ENCODE results near the gene RHOT1. TPM values are rescaled to one million over a fixed set of nuclear protein-coding genes. Genes with fewer than 3 reads are reported as not detected.
A peak's percentile ranks its signal among the peaks of the same experiment; 100 is the strongest.

RHOT1 gene
- total RNA-seq, 1 experiment from 2014 or later: 23.0 TPM

GRCh38 chr17:32253117-32253611 lies 110.9 kb downstream of the RHOT1 start:
- Mint-ChIP-seq H3K4me1 (ENCODE audit: low read depth, unreplicated experiment) (no peaks in the 10 kb centered on the region), H3K9me3 (ENCODE audit: low read depth, unreplicated experiment) (no peaks in the 10 kb centered on the region), H3K27ac (ENCODE audit: unreplicated experiment) (no peak overlapping the region), H3K27me3 (ENCODE audit: unreplicated experiment) (peaks cover 40% of the 10 kb centered on the region), H3K4me3 (ENCODE audit: low read depth, unreplicated experiment) (no peak overlapping the region), H3K36me3 (ENCODE audit: insufficient read depth, unreplicated experiment) (no peaks in the 10 kb centered on the region)
- peak; percentile 79 for DNase-seq
- intact Hi-C loops (cut with micrococcal nuclease; ENCODE audit: unreplicated experiment): loop anchor here (1.0 to 5.0 kb wide), 2 partner anchors 66 to 504 kb away; no protein-coding TSS in a partner anchor
- CTCF ChIA-PET: interaction anchor here (0.5 to 1.3 kb wide), 6 partner anchors 17 to 644 kb away, joined by 3 to 6 read pairs (median 4); no protein-coding TSS in a partner anchor
- BruUV-seq (replicated peaks): no TSS peak
- peak; percentile 89 for TF ChIP-seq CTCF (IDR thresholded peaks at IDR 0.05; ENCODE audit: unreplicated experiment)

- TF ChIP-seq CTCF (IDR thresholded peaks at IDR 0.05; ENCODE audit: unreplicated experiment): no peak
- H3K27me3 Mint-ChIP-seq (ENCODE audit: unreplicated experiment): peaks cover 57% of the 10 kb centered on the region
- CTCF ChIA-PET: no interaction called here
- H3K4me3 Mint-ChIP-seq (ENCODE audit: low read depth, unreplicated experiment): no peak overlapping the region
- intact Hi-C loops (cut with micrococcal nuclease; ENCODE audit: unreplicated experiment): no loop called here
- BruUV-seq (replicated peaks): no TSS peak
- no peak overlapping the region for H3K27ac Mint-ChIP-seq (ENCODE audit: unreplicated experiment)
- no peaks in the 10 kb centered on the region for H3K9me3 Mint-ChIP-seq (ENCODE audit: low read depth, unreplicated experiment)
- H3K4me1 Mint-ChIP-seq (ENCODE audit: low read depth, unreplicated experiment): peaks cover 4% of the 10 kb centered on the region
- DNase-seq: no peak
- no peaks in the 10 kb centered on the region for H3K36me3 Mint-ChIP-seq (ENCODE audit: insufficient read depth, unreplicated experiment)
Measured at GRCh38 chr17:32256012-32256700, 113.9 kb downstream of the RHOT1 start.

- CTCF ChIA-PET: no interaction called here
- H3K4me1 Mint-ChIP-seq (ENCODE audit: low read depth, unreplicated experiment): peaks cover 9% of the 10 kb centered on the region
- DNase-seq: no peak
- intact Hi-C loops (cut with micrococcal nuclease; ENCODE audit: unreplicated experiment): no loop called here
- H3K4me3 Mint-ChIP-seq (ENCODE audit: low read depth, unreplicated experiment): no peak overlapping the region
- no peak overlapping the region for H3K27ac Mint-ChIP-seq (ENCODE audit: unreplicated experiment)
- no TSS peak for BruUV-seq (replicated peaks)
- no peaks in the 10 kb centered on the region for H3K9me3 Mint-ChIP-seq (ENCODE audit: low read depth, unreplicated experiment)
- peaks cover 62% of the 10 kb centered on the region for H3K27me3 Mint-ChIP-seq (ENCODE audit: unreplicated experiment)
- H3K36me3 Mint-ChIP-seq (ENCODE audit: insufficient read depth, unreplicated experiment): no peaks in the 10 kb centered on the region
- no peak for TF ChIP-seq CTCF (IDR thresholded peaks at IDR 0.05; ENCODE audit: unreplicated experiment)
Measured at GRCh38 chr17:32256701-32257019, 114.4 kb downstream of the RHOT1 start.

GRCh38 chr17:32258383-32259140 lies 116.3 kb downstream of the RHOT1 start:
- Mint-ChIP-seq H3K4me3 (ENCODE audit: low read depth, unreplicated experiment) (no peak overlapping the region), H3K27me3 (ENCODE audit: unreplicated experiment) (peaks cover 81% of the 10 kb centered on the region), H3K4me1 (ENCODE audit: low read depth, unreplicated experiment) (peaks cover 16% of the 10 kb centered on the region), H3K9me3 (ENCODE audit: low read depth, unreplicated experiment) (no peaks in the 10 kb centered on the region), H3K27ac (ENCODE audit: unreplicated experiment) (no peak overlapping the region), H3K36me3 (ENCODE audit: insufficient read depth, unreplicated experiment) (no peaks in the 10 kb centered on the region)
- intact Hi-C loops (cut with micrococcal nuclease; ENCODE audit: unreplicated experiment): no loop called here
- DNase-seq: no peak
- CTCF ChIA-PET: no interaction called here
- no TSS peak for BruUV-seq (replicated peaks)
- no peak for TF ChIP-seq CTCF (IDR thresholded peaks at IDR 0.05; ENCODE audit: unreplicated experiment)
